Measurements from ENCODE around the gene KCMF1.

- TF ChIP-seq CTCF (optimal IDR thresholded peaks at IDR 0.05 in 1 of 3, IDR thresholded peaks at IDR 0.05 in 1 of 3, conservative IDR thresholded peaks at IDR 0.05 in 1 of 3; ENCODE audit: extremely low read depth in 1 of 3, insufficient read depth in 2 of 3, low read length in 3 of 3) (no peak), EZH2 (IDR thresholded peaks at IDR 0.05; ENCODE audit: low read length) (no peak)
These were observed 78.3 kb downstream of the KCMF1 start for GRCh38 chr2:85049236-85049635.
